PC-9 (cell line): Measurements from ENCODE around the gene MYO6. TPM values are rescaled to one million over a fixed set of nuclear protein-coding genes. Genes with fewer than 3 reads are reported as not detected.

Source experiments
- BruUV-seq: library from RNA; stranded (reverse); fragments of 400-500 nt; replicated peaks from 2 replicates; lab custom pipeline; 2021; lab: Mats Ljungman, UMichigan
- CTCF ChIA-PET: fragments of 300-600 bp; sonication (Branson Sonifier 250); formaldehyde crosslinking; loops from one replicate; lab custom pipeline; 2022; ENCODE audit warnings: antibody characterized with exemption; lab: Charles Lee
- POLR2A ChIA-PET: fragments of 300-600 bp; sonication (Branson Sonifier 250); formaldehyde crosslinking; loops from one replicate; lab custom pipeline; 2022; ENCODE audit warnings: antibody characterized with exemption; ENCODE audit not compliant: unreplicated experiment; lab: Charles Lee
- DNase-seq, 2 experiments: peaks; one replicate each; pipeline versions ENCODE4 v3.0.0 to v3.0.0-alpha.2; 2015 to 2022; ENCODE audit warnings: mixed read lengths in 1 of 2
- H2AFZ ChIP-seq: fragments of 200-600 bp; sonication (generic); 2 replicates; pipeline ENCODE4 v1.8.1; 2017; ENCODE audit warnings: antibody characterized with exemption
- H3F3A ChIP-seq: fragments of 200-600 bp; sonication (generic); 2 replicates; pipeline ENCODE4 v1.8.1; 2017; ENCODE audit warnings: antibody characterized with exemption, mild to moderate bottlenecking, low read depth; ENCODE audit not compliant: insufficient read depth
- H3K27ac ChIP-seq: fragments of 200-600 bp; sonication (generic); 2 replicates; pipeline ENCODE4 v1.6.1; 2016; ENCODE audit warnings: mixed run types
- H3K27me3 ChIP-seq: fragments of 200-600 bp; sonication (generic); 2 replicates; pipeline ENCODE4 v1.6.1; 2016; ENCODE audit warnings: low read depth, mixed run types; ENCODE audit not compliant: insufficient read depth
- H3K36me3 ChIP-seq: fragments of 200-600 bp; sonication (generic); 2 replicates; pipeline ENCODE4 v1.6.1; 2016; ENCODE audit warnings: low read depth, mixed run types
- H3K4me1 ChIP-seq: fragments of 200-600 bp; sonication (generic); replicated peaks from 2 replicates; pipeline ENCODE4 v1.6.1; 2016; ENCODE audit warnings: mixed run types; ENCODE audit not compliant: insufficient read depth
- H3K4me2 ChIP-seq: fragments of 200-600 bp; sonication (generic); 2 replicates; pipeline ENCODE4 v1.6.1; 2017; ENCODE audit warnings: mixed run types
- H3K4me3 ChIP-seq: fragments of 200-600 bp; sonication (generic); 2 replicates; pipeline ENCODE4 v1.6.1; 2016; ENCODE audit warnings: mixed run types
- H3K79me2 ChIP-seq: fragments of 200-600 bp; sonication (generic); 2 replicates; pipeline ENCODE4 v1.6.1; 2017; ENCODE audit warnings: low read depth, mixed run types
- H3K9me2 ChIP-seq: fragments of 200-600 bp; sonication (generic); 2 replicates; pipeline ENCODE4 v1.8.1; 2017; ENCODE audit warnings: mild to moderate bottlenecking; ENCODE audit not compliant: insufficient read depth
- H3K9me3 ChIP-seq: fragments of 200-600 bp; sonication (generic); 2 replicates; pipeline ENCODE4 v1.8.1; 2016; ENCODE audit warnings: low read depth; ENCODE audit not compliant: insufficient read depth
- H4K20me1 ChIP-seq: fragments of 200-600 bp; sonication (generic); 2 replicates; pipeline ENCODE4 v1.8.1; 2017; ENCODE audit not compliant: insufficient read depth
- CTCF ChIP-seq: fragments of 200-600 bp; sonication (generic); conservative IDR thresholded peaks from 2 replicates; pipeline ENCODE4 v1.6.1; 2017; ENCODE audit warnings: mixed run types, antibody characterized with exemption, mild to moderate bottlenecking, moderate library complexity
- EZH2 ChIP-seq: fragments of 200-600 bp; sonication (generic); IDR thresholded peaks from 2 replicates; pipeline ENCODE4 v1.8.0; 2017; ENCODE audit warnings: antibody characterized with exemption, low read depth
- intact Hi-C: fragments of 100-400 bp; cut with micrococcal nuclease; formaldehyde crosslinking; loops from one replicate; pipeline ENCODE4 v1.10.0; 2022; ENCODE audit not compliant: unreplicated experiment
- total RNA-seq: library from RNA; stranded (reverse); gene quantifications from 2 replicates; pipeline ENCODE4 v1.2.3, GENCODE V29; 2021

Gene MYO6
- total RNA-seq, 1 experiment from 2014 or later, result 93.0 TPM

- CTCF ChIA-PET, result interaction anchor here (1.4 kb wide), 1 partner anchor 39 kb away, joined by 7 read pairs; no protein-coding TSS in a partner anchor
Observed at GRCh38 chr6:75932067-75932466, 183.0 kb downstream of the MYO6 start.

GRCh38 chr6:75933387-75933975, 184.4 kb downstream of the MYO6 start:
- H4K20me1 ChIP-seq, result no peaks in the 10 kb centered on the region
- no peaks in the 10 kb centered on the region for H3K9me2 ChIP-seq
- H3K4me2 ChIP-seq, result no peak overlapping the region
- no peak overlapping the region for H3K27ac ChIP-seq
- no peak for TF ChIP-seq CTCF
- no peak for TF ChIP-seq EZH2
- no TSS peak for BruUV-seq
- H3K27me3 ChIP-seq, result no peaks in the 10 kb centered on the region
- no peak overlapping the region for H2AFZ ChIP-seq
- H3K9me3 ChIP-seq, result no peaks in the 10 kb centered on the region
- no peaks in the 10 kb centered on the region for H3F3A ChIP-seq
- no peak for DNase-seq
- no peak overlapping the region for H3K4me3 ChIP-seq
- CTCF ChIA-PET, result interaction anchor here (0.7 kb wide), 1 partner anchor 314 kb away, joined by 5 read pairs; no protein-coding TSS in a partner anchor
- POLR2A ChIA-PET, result no interaction called here
- no peaks in the 10 kb centered on the region for H3K4me1 ChIP-seq
- intact Hi-C loops, result loop anchor here (10.0 kb wide), 3 partner anchors 411 to 931 kb away; no protein-coding TSS in a partner anchor
- no peaks in the 10 kb centered on the region for H3K36me3 ChIP-seq
- H3K79me2 ChIP-seq, result no peaks in the 10 kb centered on the region

More at GRCh38 chr6:75932067-75932466, 183.0 kb downstream of the MYO6 start:
- no peak overlapping the region for H3K4me2 ChIP-seq
- no peaks in the 10 kb centered on the region for H3K27me3 ChIP-seq
- no peaks in the 10 kb centered on the region for H3K79me2 ChIP-seq
- no peak for TF ChIP-seq EZH2
- peak; percentile 63 for TF ChIP-seq CTCF
- BruUV-seq, result no TSS peak
- no peaks in the 10 kb centered on the region for H3K9me2 ChIP-seq
- H3K4me3 ChIP-seq, result no peak overlapping the region
- H2AFZ ChIP-seq, result no peak overlapping the region
- H3K4me1 ChIP-seq, result no peaks in the 10 kb centered on the region
- POLR2A ChIA-PET, result interaction anchor here (0.6 kb wide), 1 partner anchor 19 kb away, joined by 3 read pairs; no protein-coding TSS in a partner anchor
- intact Hi-C loops, result loop anchor here (10.0 kb wide), 3 partner anchors 413 to 933 kb away; no protein-coding TSS in a partner anchor
- H3F3A ChIP-seq, result no peaks in the 10 kb centered on the region
- no peak overlapping the region for H3K27ac ChIP-seq
- no peaks in the 10 kb centered on the region for H3K9me3 ChIP-seq
- DNase-seq, result peak in 1 of 2 experiments; percentile 18
- no peaks in the 10 kb centered on the region for H4K20me1 ChIP-seq
- H3K36me3 ChIP-seq, result no peaks in the 10 kb centered on the region

- CTCF ChIA-PET, result interaction anchor here (0.6 to 1.7 kb wide), 2 partner anchors 322 to 416 kb away, joined by 4 read pairs; no protein-coding TSS in a partner anchor
- DNase-seq, result peak in 1 of 2 experiments; percentile 34
- Histone ChIP-seq H4K20me1 (no peaks in the 10 kb centered on the region), H3K36me3 (no peaks in the 10 kb centered on the region), H3F3A (no peaks in the 10 kb centered on the region), H3K27me3 (no peaks in the 10 kb centered on the region), H3K4me1 (no peaks in the 10 kb centered on the region), H3K27ac (no peak overlapping the region), H3K4me3 (no peak overlapping the region), H3K9me3 (no peaks in the 10 kb centered on the region), H3K79me2 (no peaks in the 10 kb centered on the region), H3K9me2 (0 out of 2 replicates have a peak, but pooled peaks cover 4% of the 10 kb centered on the region), H2AFZ (no peak overlapping the region; the same call in 1 of the 2 replicates), H3K4me2 (peak overlapping the region; percentile 35; the same call in 1 of the 2 replicates)
- peak; percentile 84 for TF ChIP-seq CTCF
- TF ChIP-seq EZH2, result no peak
- intact Hi-C loops, result loop anchor here (2.0 to 10.0 kb wide), 4 partner anchors 410 to 1522 kb away; no protein-coding TSS in a partner anchor
- POLR2A ChIA-PET, result no interaction called here
- no TSS peak for BruUV-seq
Observed at GRCh38 chr6:75934643-75935472, 185.8 kb downstream of the MYO6 start.
